K562 (cell line): ENCODE results near the gene CORO6. TPM values are rescaled to one million over a fixed set of nuclear protein-coding genes. Genes with fewer than 3 reads are reported as not detected.

ENCODE experiments used
- ATAC-seq: fragments of 200-7000 bp; cut with Tn5 transposase; 3 replicates; pipeline ENCODE4 v1.9.1; 2020; ENCODE audit warnings: moderate library complexity
- BruUV-seq: library from RNA; stranded (reverse); fragments of 400-500 nt; replicated peaks from 2 replicates; lab custom pipeline; 2021; lab: Mats Ljungman, UMichigan
- CTCF ChIA-PET: fragments of 300-600 bp; formaldehyde crosslinking; extraction: SDS; loops from one replicate; lab custom pipeline; 2021; ENCODE audit warnings: low intra/inter-chr PET ratio; lab: Yijun Ruan, JAX
- POLR2A ChIA-PET: fragments of 300-600, 350-650 bp; sonication (Branson Sonifier 250); formaldehyde crosslinking; extraction: SDS; loops from one replicate; lab custom pipeline; 2021; ENCODE audit warnings: antibody characterized with exemption, inconsistent platforms; lab: Yijun Ruan, JAX
- DNase-seq, 4 experiments: peaks; one replicate each; pipeline versions ENCODE4 v3.0.0 to v3.0.0-alpha.2; 2011 to 2018; ENCODE audit warnings: low spot score in 3 of 4, mixed read lengths in 3 of 4; ENCODE audit errors: extremely low read depth in 1 of 4
- FAIRE-seq: peaks from 2 replicates; lab custom pipeline; 2011; peaks lifted over from hg19 to GRCh38; lab: Jason Lieb, UNC
- H2AFZ ChIP-seq: 2 replicates; pipeline ENCODE4 v1.6.0; 2011; ENCODE audit warnings: low read depth, low read length, control low read depth, inconsistent platforms
- H3K27ac ChIP-seq: fragments of 200-600 bp; 3 replicates; pipeline ENCODE4 v1.8.0; 2011; ENCODE audit warnings: low read depth, mild to moderate bottlenecking, control low read depth, inconsistent platforms, low read length, moderate library complexity, mixed read lengths; ENCODE audit errors: extremely low read depth
- H3K27me3 ChIP-seq, 2 experiments: fragments of 300-600 bp in 1 of 2; 2 replicates in 1 of 2; 3 replicates in 1 of 2; pipeline versions ENCODE4 v1.6.0 to v1.8.0; 2011; ENCODE audit warnings: inconsistent platforms in 2 of 2, low read length in 2 of 2, mild to moderate bottlenecking in 1 of 2, mixed read lengths in 1 of 2, moderate library complexity in 1 of 2; ENCODE audit not compliant: control insufficient read depth in 2 of 2, insufficient read depth in 2 of 2
- H3K36me3 ChIP-seq: fragments of 300-600 bp; 3 replicates; pipeline ENCODE4 v1.8.0; 2011; ENCODE audit warnings: mild to moderate bottlenecking, low read length, inconsistent platforms; ENCODE audit not compliant: control insufficient read depth, insufficient read depth
- H3K4me1 ChIP-seq, 2 experiments: fragments of 200-600 bp in 1 of 2; replicated peaks in 1 of 2; 2 replicates in 1 of 2; 3 replicates in 1 of 2; pipeline versions ENCODE4 v1.5.1 to v1.8.0; 2011; ENCODE audit warnings: inconsistent platforms in 2 of 2, low read length in 2 of 2, mild to moderate bottlenecking in 1 of 2, mixed read lengths in 1 of 2, moderate library complexity in 1 of 2; ENCODE audit not compliant: control insufficient read depth in 2 of 2, insufficient read depth in 2 of 2
- H3K4me2 ChIP-seq: 2 replicates; pipeline ENCODE4 v1.6.1; 2011; ENCODE audit warnings: low read length, control low read depth, inconsistent platforms, mixed read lengths; ENCODE audit not compliant: insufficient read depth
- H3K4me3 ChIP-seq: fragments of 200-600 bp; sonication (generic), shearing (Covaris generic); 2 replicates; pipeline ENCODE4 v1.5.1; 2016; ENCODE audit warnings: control low read depth, inconsistent platforms
- H3K79me2 ChIP-seq: fragments of 200-600 bp; 3 replicates; pipeline ENCODE4 v1.8.0; 2011; ENCODE audit warnings: low read length, inconsistent platforms; ENCODE audit not compliant: control insufficient read depth, insufficient read depth
- H3K9ac ChIP-seq, 2 experiments: 2 replicates each; pipeline versions ENCODE4 v1.6.0 to v1.6.1; 2011; ENCODE audit warnings: low read depth in 2 of 2, low read length in 2 of 2, control low read depth in 1 of 2, inconsistent platforms in 1 of 2, mild to moderate bottlenecking in 1 of 2, mixed read lengths in 1 of 2; ENCODE audit not compliant: insufficient read depth in 1 of 2
- H3K9me1 ChIP-seq: one replicate; pipeline ENCODE4 v1.6.0; 2011; ENCODE audit warnings: inconsistent platforms, mild to moderate bottlenecking, low read length, moderate library complexity; ENCODE audit not compliant: control insufficient read depth, insufficient read depth
- H3K9me3 ChIP-seq: replicated peaks from 2 replicates; pipeline ENCODE4 v1.5.1; 2011; ENCODE audit warnings: low read depth, low read length, inconsistent platforms; ENCODE audit not compliant: control insufficient read depth, insufficient read depth
- H4K20me1 ChIP-seq: replicated peaks from 2 replicates; pipeline ENCODE4 v1.6.1; 2011; ENCODE audit warnings: low read length, inconsistent platforms, mixed read lengths; ENCODE audit not compliant: control insufficient read depth, insufficient read depth
- HNRNPL ChIP-seq: fragments of 200-400 bp; formaldehyde crosslinking; IDR thresholded peaks from 2 replicates; pipeline ENCODE4 v1.6.1; 2017; ENCODE audit warnings: low read depth, mild to moderate bottlenecking, low read length
- NR4A1 ChIP-seq, 2 experiments: fragments of 250-450 bp in 1 of 2; fragments of 450-650 bp in 1 of 2; sonication (Bioruptor Pico) in 1 of 2; IDR thresholded peaks; 2 replicates each; pipeline versions ENCODE4 v1.4.0 to v1.6.1; 2016 to 2020; ENCODE audit warnings: mild to moderate bottlenecking in 2 of 2, missing compliant biosample characterization in 1 of 2, missing genetic modification characterization in 1 of 2, moderate library complexity in 1 of 2
- RBM22 ChIP-seq: fragments of 200-400 bp; formaldehyde crosslinking; IDR thresholded peaks from 2 replicates; pipeline ENCODE4 v1.6.1; 2018; ENCODE audit warnings: low read length, low read depth; ENCODE audit not compliant: poor library complexity, severe bottlenecking
- RNF219 ChIP-seq: fragments of 250-450 bp; sonication (Bioruptor Pico); IDR thresholded peaks from 2 replicates; pipeline ENCODE4 v1.5.0; 2022; ENCODE audit warnings: mild to moderate bottlenecking
- SRSF1 ChIP-seq: fragments of 200-400 bp; formaldehyde crosslinking; IDR thresholded peaks from 2 replicates; pipeline ENCODE4 v1.6.1; 2017; ENCODE audit warnings: mild to moderate bottlenecking, low read depth, low read length, moderate library complexity
- TSHZ1 ChIP-seq: fragments of 250-450 bp; sonication (Bioruptor Pico); IDR thresholded peaks from 2 replicates; pipeline ENCODE4 v1.4.0; 2020; ENCODE audit warnings: mild to moderate bottlenecking, moderate library complexity
- WGBS: fragments of 100-300 bp; shearing (Covaris generic); methylation state at CpG from one replicate; pipeline ENCODE4 v1.1.6; 2016; ENCODE audit warnings: low coverage, mixed read lengths; ENCODE audit not compliant: insufficient coverage; ENCODE audit errors: missing lambda C conversion rate; 5-methylcytosine and 5-hydroxymethylcytosine counted together
- in situ Hi-C: fragments of 300-500 bp; cut with MboI; formaldehyde crosslinking; loops from 4 replicates; pipeline ENCODE4 v1.15.0; 2018; ENCODE audit warnings: inconsistent platforms, mixed read lengths
- intact Hi-C: fragments of 100-400 bp; cut with micrococcal nuclease; formaldehyde crosslinking; loops from 2 replicates; pipeline ENCODE4 v1.14.2; 2022
- polyA plus RNA-seq, 8 experiments: library from polyadenylated mRNA; depleted of rRNA in 4 of 8; stranded (reverse) in 5 of 8; unstranded in 3 of 8; fragments of >200 nt; fragmentation: Nextera tagmentation in 2 of 8; fragmentation: Illumina TruSeq in 1 of 8; extraction: Ambion mirVana in 2 of 8; extraction: Trizol in 1 of 8; gene quantifications; 2 replicates each; pipeline versions ENCODE4 v1.2.1 to v1.2.3, GENCODE V29; 2011 to 2014; ENCODE audit warnings: inconsistent platforms in 1 of 8, missing spikeins in 1 of 8
- total RNA-seq, 7 experiments: library from RNA; depleted of rRNA in 6 of 7; stranded (reverse); fragments of >200 nt in 6 of 7; fragmentation: Illumina TruSeq in 2 of 7; extraction: Trizol in 2 of 7; gene quantifications; 2 replicates each; pipeline versions ENCODE4 v1.2.1 to v1.2.3, GENCODE V29; 2011 to 2021; ENCODE audit warnings: low replicate concordance in 1 of 7

Gene CORO6
- total and polyA plus RNA-seq, 9 of the 15 experiments (the other 6 are each of a cell fraction or from before 2014, with no cell fraction given): 0.04 to 11.9 (median 2.4) TPM

- H3K9ac ChIP-seq: no peak overlapping the region
- CTCF ChIA-PET: no interaction called here
- ATAC-seq (no peak), FAIRE-seq (no peak), DNase-seq (no peak)
- in situ Hi-C loops: no loop called here
- WGBS: 88% methylated on average over 11 of the region's 11 CpGs
- H3K4me2 ChIP-seq: no peak overlapping the region
- H3K9me1 ChIP-seq: peaks cover 7% of the 10 kb centered on the region
- H3K79me2 ChIP-seq: no peaks in the 10 kb centered on the region
- no peaks in the 10 kb centered on the region for H3K27me3 ChIP-seq
- H3K4me3 ChIP-seq: no peak overlapping the region
- H3K4me1 ChIP-seq: peaks cover 12 to 45% of the 10 kb centered on the region in 2 experiments; a peak in 4 of 5 replicates
- BruUV-seq: no TSS peak
- no peak overlapping the region for H3K27ac ChIP-seq
- H4K20me1 ChIP-seq: no peaks in the 10 kb centered on the region; the same call in 1 of the 2 replicates
- POLR2A ChIA-PET: interaction anchor here (0.6 to 1.2 kb wide), 2 partner anchors 12 to 15 kb away, joined by 3 to 4 read pairs; no protein-coding TSS in a partner anchor
- TF ChIP-seq HNRNPL (no peak), SRSF1 (no peak), TSHZ1 (CRISPR knock-in tag) (no peak), NR4A1 (CRISPR knock-in tag; IDR thresholded peaks at IDR 0.05) (no peak), NR4A1 (tag; IDR thresholded peaks at IDR 0.05) (no peak), RNF219 (no peak), RBM22 (no peak)
- no peaks in the 10 kb centered on the region for H3K9me3 ChIP-seq
- intact Hi-C loops: loop anchor here (10.0 kb wide), 1 partner anchor 467 kb away; no protein-coding TSS in a partner anchor
- no peak overlapping the region for H2AFZ ChIP-seq
- H3K36me3 ChIP-seq: peaks cover 3% of the 10 kb centered on the region; the same call in 1 of the 3 replicates
Measured at GRCh38 chr17:29611351-29612093, 11.2 kb downstream of the CORO6 start.
